ENCODE results near the gene SERPINA4. TPM values are rescaled to one million over a fixed set of nuclear protein-coding genes. Genes with fewer than 3 reads are reported as not detected.
A peak's percentile ranks its signal among the peaks of the same experiment; 100 is the strongest.

The SERPINA4 gene
- total and polyA plus RNA-seq, 2 experiments from 2014 or later, result not detected

DNA sequence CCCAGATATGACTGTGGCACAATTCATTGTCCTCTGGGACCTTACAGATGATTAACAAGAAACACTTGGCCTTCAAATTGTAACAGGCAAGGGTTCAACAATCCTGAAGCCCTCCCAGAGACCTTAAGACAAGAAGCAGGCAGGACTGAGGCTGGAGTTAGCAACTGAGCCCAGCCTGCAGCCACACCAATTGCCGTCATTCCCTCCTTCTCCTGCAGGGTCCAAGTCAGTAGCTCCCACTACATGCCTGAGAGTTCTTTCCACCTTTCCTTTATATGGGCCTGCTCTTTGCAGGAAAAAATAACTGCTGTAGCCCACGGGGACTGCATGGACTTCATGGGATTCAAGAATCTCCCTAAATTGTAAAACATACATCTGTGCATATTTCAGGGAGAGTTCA is 2.4 kb upstream of the SERPINA4 start:
- H3K27ac ChIP-seq, result no peak overlapping the region
- no peaks in the 10 kb centered on the region for H3K36me3 ChIP-seq
- no peaks in the 10 kb centered on the region for H3K9me3 ChIP-seq (ENCODE audit: low read depth)
- H3K4me1 ChIP-seq (ENCODE audit: low read depth), result no peaks in the 10 kb centered on the region
- no peaks in the 10 kb centered on the region for H3K27me3 ChIP-seq
- TF ChIP-seq, protein P1, sequence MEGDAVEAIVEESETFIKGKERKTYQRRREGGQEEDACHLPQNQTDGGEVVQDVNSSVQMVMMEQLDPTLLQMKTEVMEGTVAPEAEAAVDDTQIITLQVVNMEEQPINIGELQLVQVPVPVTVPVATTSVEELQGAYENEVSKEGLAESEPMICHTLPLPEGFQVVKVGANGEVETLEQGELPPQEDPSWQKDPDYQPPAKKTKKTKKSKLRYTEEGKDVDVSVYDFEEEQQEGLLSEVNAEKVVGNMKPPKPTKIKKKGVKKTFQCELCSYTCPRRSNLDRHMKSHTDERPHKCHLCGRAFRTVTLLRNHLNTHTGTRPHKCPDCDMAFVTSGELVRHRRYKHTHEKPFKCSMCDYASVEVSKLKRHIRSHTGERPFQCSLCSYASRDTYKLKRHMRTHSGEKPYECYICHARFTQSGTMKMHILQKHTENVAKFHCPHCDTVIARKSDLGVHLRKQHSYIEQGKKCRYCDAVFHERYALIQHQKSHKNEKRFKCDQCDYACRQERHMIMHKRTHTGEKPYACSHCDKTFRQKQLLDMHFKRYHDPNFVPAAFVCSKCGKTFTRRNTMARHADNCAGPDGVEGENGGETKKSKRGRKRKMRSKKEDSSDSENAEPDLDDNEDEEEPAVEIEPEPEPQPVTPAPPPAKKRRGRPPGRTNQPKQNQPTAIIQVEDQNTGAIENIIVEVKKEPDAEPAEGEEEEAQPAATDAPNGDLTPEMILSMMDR (IDR thresholded peaks at IDR 0.05; ENCODE audit: low read depth, low read length), result peak; percentile 13
- DNase-seq (ENCODE audit: low read depth in 1 of 2, low spot score in 1 of 2), result no peak
- no peak overlapping the region for H3K4me3 ChIP-seq

- no peak overlapping the region for H3K4me3 ChIP-seq
- no peaks in the 10 kb centered on the region for H3K27me3 ChIP-seq
- no peaks in the 10 kb centered on the region for H3K4me1 ChIP-seq (ENCODE audit: low read depth)
- H3K27ac ChIP-seq, result no peak overlapping the region
- TF ChIP-seq, protein P1 (IDR thresholded peaks at IDR 0.05; ENCODE audit: low read depth, low read length), result no peak
- no peak for DNase-seq (ENCODE audit: low read depth in 1 of 2, low spot score in 1 of 2)
- H3K9me3 ChIP-seq (ENCODE audit: low read depth), result no peaks in the 10 kb centered on the region
- no peaks in the 10 kb centered on the region for H3K36me3 ChIP-seq
Observed at GRCh38 chr14:94559638-94560290, 1.5 kb upstream of the SERPINA4 start.

DNA sequence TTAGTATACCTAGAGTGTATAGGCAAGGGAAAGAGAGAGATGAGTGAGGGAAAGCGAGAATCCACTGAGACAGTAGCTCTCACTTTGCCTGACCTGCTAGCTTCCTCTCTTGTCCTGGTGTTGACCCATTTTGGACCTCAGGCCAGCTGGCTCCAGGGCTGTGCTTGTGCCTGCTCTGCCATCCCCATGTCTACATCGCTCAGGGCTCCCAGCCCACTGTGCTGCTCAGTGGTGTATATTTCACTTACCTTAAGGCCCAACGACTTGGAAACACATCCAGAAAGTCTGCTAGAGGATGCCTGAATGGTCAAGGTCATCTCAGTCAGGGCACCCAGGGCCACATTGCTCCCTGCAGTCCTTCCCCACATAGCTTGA is 964 bp upstream of the SERPINA4 start:
- Histone ChIP-seq H3K27me3 (no peaks in the 10 kb centered on the region), H3K27ac (no peak overlapping the region), H3K36me3 (no peaks in the 10 kb centered on the region), H3K4me1 (ENCODE audit: low read depth) (no peaks in the 10 kb centered on the region), H3K9me3 (ENCODE audit: low read depth) (no peaks in the 10 kb centered on the region), H3K4me3 (no peak overlapping the region)
- no peak for DNase-seq (ENCODE audit: low read depth in 1 of 2, low spot score in 1 of 2)
- TF ChIP-seq, protein P1 (IDR thresholded peaks at IDR 0.05; ENCODE audit: low read depth, low read length), result no peak

DNA sequence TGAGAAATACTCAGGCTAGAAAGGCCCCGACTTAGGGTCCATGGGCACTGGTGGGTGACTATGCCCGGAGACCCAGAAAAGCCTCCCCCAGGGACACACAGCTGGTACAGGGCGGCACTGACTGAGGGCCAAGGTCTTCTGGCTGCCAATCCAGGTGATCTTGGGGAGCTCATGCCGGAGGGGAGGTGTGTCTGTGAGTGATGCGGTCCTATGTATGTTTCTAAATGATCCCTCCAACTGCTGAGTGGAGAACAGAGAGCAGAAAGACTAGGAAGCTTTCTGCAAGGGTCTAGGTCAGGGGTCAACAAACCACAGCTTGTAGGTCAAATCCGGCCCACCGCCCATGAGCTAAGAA is 391 bp downstream of the SERPINA4 start:
- TF ChIP-seq, protein P1 (IDR thresholded peaks at IDR 0.05; ENCODE audit: low read depth, low read length), result no peak
- H3K4me1 ChIP-seq (ENCODE audit: low read depth), result no peaks in the 10 kb centered on the region
- no peak overlapping the region for H3K4me3 ChIP-seq
- no peaks in the 10 kb centered on the region for H3K9me3 ChIP-seq (ENCODE audit: low read depth)
- no peaks in the 10 kb centered on the region for H3K27me3 ChIP-seq
- no peak for DNase-seq (ENCODE audit: low read depth in 1 of 2, low spot score in 1 of 2)
- no peak overlapping the region for H3K27ac ChIP-seq
- H3K36me3 ChIP-seq, result no peaks in the 10 kb centered on the region

GRCh38 chr14:94562022-94562421 is 780 bp downstream of the SERPINA4 start:
- TF ChIP-seq, protein P1 (IDR thresholded peaks at IDR 0.05; ENCODE audit: low read depth, low read length), result no peak
- no peak for DNase-seq (ENCODE audit: low read depth in 1 of 2, low spot score in 1 of 2)

More at GRCh38 chr14:94562022-94562421, 780 bp downstream of the SERPINA4 start:
- no peaks in the 10 kb centered on the region for H3K27me3 ChIP-seq
- no peak overlapping the region for H3K4me3 ChIP-seq
- H3K9me3 ChIP-seq (ENCODE audit: low read depth), result no peaks in the 10 kb centered on the region
- no peaks in the 10 kb centered on the region for H3K4me1 ChIP-seq (ENCODE audit: low read depth)
- H3K27ac ChIP-seq, result no peak overlapping the region
- H3K36me3 ChIP-seq, result no peaks in the 10 kb centered on the region
